Lung (tissue), 12 donors: ENCODE data around the gene COG5. TPM values are rescaled to one million over a fixed set of nuclear protein-coding genes. Genes with fewer than 3 reads are reported as not detected.

ENCODE experiments used
- ATAC-seq: fragments of 200-7000 bp; cut with Tn5 transposase; one replicate; pipeline ENCODE4 v1.9.1; 2020; ENCODE audit warnings: moderate number of reproducible peaks; ENCODE audit not compliant: insufficient read depth, low FRiP score
- DNase-seq, 3 donors: peaks; one replicate each; pipeline ENCODE4 v3.0.0-alpha.2; 2013 to 2017
- H3K27ac ChIP-seq, 2 donors: one replicate each; pipeline ENCODE4 v1.5.1; 2013; ENCODE audit warnings: mild to moderate bottlenecking in 2 of 2, moderate library complexity in 2 of 2, control low read depth in 1 of 2, inconsistent platforms in 1 of 2, low read depth in 1 of 2, low read length in 1 of 2
- H3K27me3 ChIP-seq, 3 donors: one replicate each; pipeline ENCODE4 v1.5.1; 2013; ENCODE audit warnings: low read length in 2 of 3; ENCODE audit not compliant: control insufficient read depth in 3 of 3, insufficient read depth in 3 of 3
- H3K36me3 ChIP-seq, 4 donors: one replicate each; pipeline ENCODE4 v1.5.1; 2013; ENCODE audit warnings: low read length in 4 of 4, mild to moderate bottlenecking in 1 of 4, moderate library complexity in 1 of 4; ENCODE audit not compliant: control insufficient read depth in 4 of 4, insufficient read depth in 4 of 4
- H3K4me1 ChIP-seq, 5 donors: one replicate each; pipeline ENCODE4 v1.5.1; 2013; ENCODE audit warnings: low read length in 5 of 5, mild to moderate bottlenecking in 2 of 5, moderate library complexity in 1 of 5; ENCODE audit not compliant: control insufficient read depth in 5 of 5, insufficient read depth in 5 of 5
- H3K4me3 ChIP-seq: one replicate; pipeline ENCODE4 v1.5.1; 2013; ENCODE audit warnings: mild to moderate bottlenecking, control low read depth, moderate library complexity
- H3K9ac ChIP-seq, 2 donors: one replicate each; pipeline ENCODE4 v1.5.1; 2013; ENCODE audit warnings: low read length in 2 of 2, control low read depth in 1 of 2; ENCODE audit not compliant: insufficient read depth in 1 of 2
- H3K9me3 ChIP-seq, 4 donors: one replicate each; pipeline ENCODE4 v1.5.1; 2013; ENCODE audit warnings: low read length in 3 of 4, mild to moderate bottlenecking in 1 of 4, moderate library complexity in 1 of 4; ENCODE audit not compliant: control insufficient read depth in 4 of 4, insufficient read depth in 3 of 4
- WGBS, 2 donors: extraction: QIAGEN DNeasy Blood & Tissue Kit; methylation state at CpG; one replicate each; pipeline ENCODE4 v1.1.7; 2013; 5-methylcytosine and 5-hydroxymethylcytosine counted together
- polyA plus RNA-seq, 2 donors: library from polyadenylated mRNA; stranded (reverse); fragments of 200-250 nt; gene quantifications; one replicate each; pipeline ENCODE4 v1.2.1, GENCODE V29; 2013
- total RNA-seq, 2 donors: library from RNA; depleted of rRNA in 1 of 2; stranded (reverse); fragments of >200 nt in 1 of 2; gene quantifications; one replicate each; pipeline ENCODE4 v1.2.1, GENCODE V29; 2014 to 2021
- TF ChIP-seq, protein P1 (sequence below): IDR thresholded peaks from 2 replicates; pipeline ENCODE4 v1.5.1; 2012; ENCODE audit warnings: mild to moderate bottlenecking; ENCODE audit errors: control extremely low read depth, extremely low read depth
- donor health status: control.
- donor health status: control.
- donor health status: Bipolar disorder and iron deficiency.
- donor health status: healthy.
- donor health status: DM: yes; HTN: yes; CAD: no.

Gene COG5
- total and polyA plus RNA-seq, 4 donors: 5.6 to 101 (median 27.2) TPM

DNA sequence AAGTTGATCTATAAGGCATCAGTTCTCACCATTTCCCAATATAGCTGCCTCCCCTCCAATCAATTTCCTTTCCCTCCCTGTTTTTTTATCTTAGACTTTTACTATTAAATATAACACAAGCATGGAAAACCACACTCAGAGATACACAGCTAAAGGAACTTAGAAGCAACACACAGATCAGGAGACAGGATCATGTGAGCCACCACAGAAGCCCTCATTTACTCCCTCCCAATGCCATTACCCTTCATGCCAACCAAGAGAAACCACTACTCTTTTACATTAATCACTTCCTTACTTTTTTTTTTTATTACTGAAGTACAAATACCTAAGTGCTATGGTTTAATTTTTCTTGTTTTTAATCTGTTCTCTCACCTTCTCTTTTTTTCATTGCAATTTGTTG lies 33.0 kb downstream of the COG5 start:
- TF ChIP-seq, protein P1, sequence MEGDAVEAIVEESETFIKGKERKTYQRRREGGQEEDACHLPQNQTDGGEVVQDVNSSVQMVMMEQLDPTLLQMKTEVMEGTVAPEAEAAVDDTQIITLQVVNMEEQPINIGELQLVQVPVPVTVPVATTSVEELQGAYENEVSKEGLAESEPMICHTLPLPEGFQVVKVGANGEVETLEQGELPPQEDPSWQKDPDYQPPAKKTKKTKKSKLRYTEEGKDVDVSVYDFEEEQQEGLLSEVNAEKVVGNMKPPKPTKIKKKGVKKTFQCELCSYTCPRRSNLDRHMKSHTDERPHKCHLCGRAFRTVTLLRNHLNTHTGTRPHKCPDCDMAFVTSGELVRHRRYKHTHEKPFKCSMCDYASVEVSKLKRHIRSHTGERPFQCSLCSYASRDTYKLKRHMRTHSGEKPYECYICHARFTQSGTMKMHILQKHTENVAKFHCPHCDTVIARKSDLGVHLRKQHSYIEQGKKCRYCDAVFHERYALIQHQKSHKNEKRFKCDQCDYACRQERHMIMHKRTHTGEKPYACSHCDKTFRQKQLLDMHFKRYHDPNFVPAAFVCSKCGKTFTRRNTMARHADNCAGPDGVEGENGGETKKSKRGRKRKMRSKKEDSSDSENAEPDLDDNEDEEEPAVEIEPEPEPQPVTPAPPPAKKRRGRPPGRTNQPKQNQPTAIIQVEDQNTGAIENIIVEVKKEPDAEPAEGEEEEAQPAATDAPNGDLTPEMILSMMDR: no peak
- Histone ChIP-seq H3K27ac (no peak overlapping the region), H3K9ac (no peak overlapping the region), H3K27me3 (no peaks in the 10 kb centered on the region), H3K4me3 (no peak overlapping the region), H3K9me3 (no peaks in the 10 kb centered on the region), H3K4me1 (peaks cover 0 to 7% (median 0%) of the 10 kb centered on the region in 5 donors), H3K36me3 (peaks cover 0 to 6% (median 0%) of the 10 kb centered on the region in 4 donors)
- DNase-seq (no peak), ATAC-seq (no peak)

DNA sequence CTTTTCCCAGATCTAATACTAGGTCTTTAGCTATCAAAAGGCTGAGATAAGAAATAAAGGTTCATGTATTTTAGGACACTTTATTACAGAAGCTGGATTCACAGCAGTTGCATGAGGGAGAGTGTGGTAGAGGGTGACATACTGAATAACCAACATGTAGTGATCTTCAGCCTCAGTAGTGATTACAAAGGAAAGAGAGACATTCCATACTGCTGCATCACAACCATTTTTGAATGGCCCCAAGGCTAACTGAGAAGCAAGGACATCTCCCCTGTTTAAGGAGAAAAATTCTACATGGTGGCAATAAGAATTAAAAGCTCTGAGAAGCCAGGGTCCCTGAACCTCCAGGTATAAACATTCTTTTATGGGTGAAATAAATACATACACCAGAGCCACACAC lies 35.3 kb downstream of the COG5 start:
- Histone ChIP-seq H3K9ac (no peak overlapping the region), H3K4me1 (peaks cover 0 to 7% (median 0%) of the 10 kb centered on the region in 5 donors), H3K4me3 (no peak overlapping the region), H3K27me3 (no peaks in the 10 kb centered on the region), H3K36me3 (peaks cover 0 to 6% (median 0%) of the 10 kb centered on the region in 4 donors), H3K9me3 (no peaks in the 10 kb centered on the region), H3K27ac (no peak overlapping the region)
- no peak for ATAC-seq
- TF ChIP-seq, protein P1: no peak
- no peak for DNase-seq

DNA sequence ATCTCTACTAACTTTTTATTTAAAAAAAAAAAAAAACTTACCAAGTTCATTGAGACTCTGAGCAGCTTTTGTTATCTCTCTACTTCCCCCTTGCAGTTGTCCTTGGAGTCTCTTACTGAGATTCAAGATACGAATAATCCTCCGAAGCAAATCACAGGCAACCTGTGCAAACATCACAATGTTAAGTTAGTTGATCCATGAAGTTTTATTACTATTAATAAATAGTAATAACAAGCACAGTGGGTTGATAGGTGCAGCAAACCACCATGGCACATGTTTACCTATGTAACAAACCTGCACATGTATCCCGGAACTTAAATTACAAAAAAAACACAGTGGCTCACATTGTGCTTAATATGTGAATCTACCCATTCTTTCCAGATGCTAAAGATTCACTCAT lies 36.5 kb downstream of the COG5 start:
- Histone ChIP-seq H3K9ac (no peak overlapping the region), H3K27me3 (no peaks in the 10 kb centered on the region), H3K36me3 (peaks cover 0 to 3% (median 0%) of the 10 kb centered on the region in 4 donors), H3K4me1 (peaks cover 0 to 7% (median 0%) of the 10 kb centered on the region in 5 donors), H3K4me3 (no peak overlapping the region), H3K9me3 (no peaks in the 10 kb centered on the region), H3K27ac (no peak overlapping the region)
- ATAC-seq: no peak
- DNase-seq: no peak
- 98 to 99% methylated on average over 3 of the region's 3 CpGs for WGBS, 2 donors
- TF ChIP-seq, protein P1: no peak

DNA sequence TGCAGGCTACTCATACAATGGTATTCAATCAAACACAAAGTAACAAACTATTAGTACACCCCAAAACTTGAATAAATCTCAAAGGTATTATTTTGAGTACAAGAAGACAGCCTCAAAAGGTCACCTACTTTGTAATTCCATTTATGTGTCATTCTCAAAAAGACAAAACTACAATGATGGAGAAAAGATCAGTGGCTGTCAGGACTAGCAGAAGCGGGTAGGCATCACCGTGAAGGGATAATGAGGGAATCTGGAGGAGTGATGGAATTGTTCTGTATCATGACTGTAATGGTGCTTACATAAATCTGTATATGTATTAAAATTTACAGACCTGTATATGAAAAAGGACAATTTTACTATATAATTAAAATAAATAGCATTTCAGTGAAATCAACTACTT lies 37.0 kb downstream of the COG5 start:
- ATAC-seq (no peak), DNase-seq (no peak)
- WGBS, 2 donors: 98% methylated on average over 2 of the region's 2 CpGs
- Histone ChIP-seq H3K27me3 (no peaks in the 10 kb centered on the region), H3K9me3 (no peaks in the 10 kb centered on the region), H3K9ac (no peak overlapping the region), H3K36me3 (peaks cover 0 to 4% (median 0%) of the 10 kb centered on the region in 4 donors), H3K4me1 (peaks cover 0 to 4% (median 0%) of the 10 kb centered on the region in 5 donors), H3K27ac (no peak overlapping the region), H3K4me3 (no peak overlapping the region)
- TF ChIP-seq, protein P1: no peak
